ENCODE measurements around the gene RAB3B.
"Not testable (repeated sequence)": the region's sequence is repeated elsewhere in the genome, so short reads cannot be mapped to it uniquely, and the experiment has no call there.

RAB3B gene

GRCh38 chr1:51988254-51988653 is 2.2 kb downstream of the RAB3B start:
- FAIRE-seq: no peak

GRCh38 chr1:51986718-51987117 is 3.8 kb downstream of the RAB3B start:
- FAIRE-seq: no peak

- no peak for FAIRE-seq
These were observed 8.3 kb downstream of the RAB3B start for GRCh38 chr1:51982161-51982560.

- no peak for FAIRE-seq
These were observed 8.9 kb downstream of the RAB3B start for GRCh38 chr1:51981555-51981954.

GRCh38 chr1:51978099-51978498 is 12.4 kb downstream of the RAB3B start:
- FAIRE-seq: no peak

GRCh38 chr1:51976846-51977602 is 13.5 kb downstream of the RAB3B start:
- no peak for FAIRE-seq

- FAIRE-seq: no peak
These were observed 16.7 kb downstream of the RAB3B start for GRCh38 chr1:51973587-51974474.

GRCh38 chr1:51969038-51969705 is 21.3 kb downstream of the RAB3B start:
- FAIRE-seq: peak; percentile 95

- no peak for FAIRE-seq
These were observed 21.9 kb downstream of the RAB3B start for GRCh38 chr1:51968632-51969031.

GRCh38 chr1:51967213-51967791 is 23.2 kb downstream of the RAB3B start:
- not testable (repeated sequence) for FAIRE-seq

- no peak for FAIRE-seq
These were observed 23.9 kb downstream of the RAB3B start for GRCh38 chr1:51966559-51966958.

- no peak for FAIRE-seq
These were observed 26.2 kb downstream of the RAB3B start for GRCh38 chr1:51964309-51964696.

GRCh38 chr1:51963592-51964308 is 26.8 kb downstream of the RAB3B start:
- no peak for FAIRE-seq

- FAIRE-seq: no peak
These were observed 27.8 kb downstream of the RAB3B start for GRCh38 chr1:51962486-51963356.

GRCh38 chr1:51961954-51962353 is 28.5 kb downstream of the RAB3B start:
- FAIRE-seq: no peak

GRCh38 chr1:51961231-51961630 is 29.3 kb downstream of the RAB3B start:
- FAIRE-seq: no peak

GRCh38 chr1:51960262-51960661 is 30.2 kb downstream of the RAB3B start:
- no peak for FAIRE-seq

GRCh38 chr1:51958824-51959223 is 31.7 kb downstream of the RAB3B start:
- FAIRE-seq: no peak

GRCh38 chr1:51957618-51958017 is 32.9 kb downstream of the RAB3B start:
- no peak for FAIRE-seq

- no peak for FAIRE-seq
These were observed 33.7 kb downstream of the RAB3B start for GRCh38 chr1:51956528-51957509.

Measured in islet of Langerhans (tissue), 1 donor.